VCaP (cell line): Measurements from ENCODE around the gene BLOC1S3.
A peak's percentile ranks its signal among the peaks of the same experiment; 100 is the strongest.

ENCODE experiments used
- H3K27ac ChIP-seq: fragments of 450-650 bp; 2 replicates; pipeline ENCODE4 v1.5.1; 2017
- CTCF ChIP-seq: fragments of 450-650 bp; conservative IDR thresholded peaks from 2 replicates; pipeline ENCODE4 v1.5.1; 2017; ENCODE audit warnings: mild to moderate bottlenecking, moderate library complexity

Gene BLOC1S3

GRCh38 chr19:45178262-45179071 is at the start of gene BLOC1S3:
Gene BLOC1S3 (plus strand): TSS chr19:45178784. CDS start chr19:45179297, 513 bp downstream.
- peak within 1 kb of the TSS; percentile 95 for H3K27ac ChIP-seq
- TF ChIP-seq CTCF: peak; percentile 64

GRCh38 chr19:45128806-45129205 is 49.8 kb upstream of the BLOC1S3 start:
- H3K27ac ChIP-seq: no peak overlapping the region
- no peak for TF ChIP-seq CTCF

- peak overlapping the region; percentile 15; the same call in 1 of the 2 replicates for H3K27ac ChIP-seq
- TF ChIP-seq CTCF: no peak
Measured at GRCh38 chr19:45130236-45130635, 48.3 kb upstream of the BLOC1S3 start.

- H3K27ac ChIP-seq: peak overlapping the region; percentile 15; the same call in 1 of the 2 replicates
- peak; percentile 85 for TF ChIP-seq CTCF
Measured at GRCh38 chr19:45130888-45131615, 47.5 kb upstream of the BLOC1S3 start.

GRCh38 chr19:45133661-45134060 is 44.9 kb upstream of the BLOC1S3 start:
- H3K27ac ChIP-seq: no peak overlapping the region
- TF ChIP-seq CTCF: no peak

GRCh38 chr19:45135176-45135885 is 43.3 kb upstream of the BLOC1S3 start:
- no peak overlapping the region for H3K27ac ChIP-seq
- no peak for TF ChIP-seq CTCF
